Thyroid gland (tissue), 4 donors: ENCODE results near the gene CADPS.

Experiments
- POLR2A ChIP-seq, 2 donors: fragments of 450-650 bp; IDR thresholded peaks; one replicate each; pipeline ENCODE4 v1.6.1; 2017; ENCODE audit warnings: antibody characterized with exemption in 2 of 2, mild to moderate bottlenecking in 2 of 2, moderate library complexity in 1 of 2
- TF ChIP-seq, protein P1 (sequence below), 6 experiments: fragments of 200-600 bp in 3 of 6; fragments of 450-650 bp in 3 of 6; sonication (generic) in 3 of 6; IDR thresholded peaks; one replicate each; pipeline ENCODE4 v1.5.1; 2016 to 2019; ENCODE audit warnings: antibody characterized with exemption in 6 of 6, mild to moderate bottlenecking in 2 of 6, inconsistent platforms in 1 of 6, moderate library complexity in 1 of 6

DNA sequence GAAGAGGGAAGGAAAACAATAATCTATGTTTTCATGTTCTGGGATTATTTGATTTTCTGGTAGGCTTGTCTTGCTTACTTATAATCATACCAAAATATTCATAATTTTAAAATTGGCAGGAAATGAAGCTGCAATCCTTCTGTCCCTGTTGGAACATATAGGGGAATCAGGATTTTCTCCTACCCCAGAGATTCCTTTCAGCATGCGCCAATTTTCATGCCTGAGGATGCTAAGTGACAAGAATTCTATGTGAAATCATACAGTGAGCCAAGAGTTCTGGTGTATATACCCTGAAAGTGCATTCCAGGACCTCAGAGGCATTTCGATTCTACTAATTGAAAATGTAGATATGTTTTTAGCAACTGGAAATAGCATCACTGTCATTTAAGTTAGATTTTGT, 9.9 kb upstream of the CADPS start:
- TF ChIP-seq, protein P1, sequence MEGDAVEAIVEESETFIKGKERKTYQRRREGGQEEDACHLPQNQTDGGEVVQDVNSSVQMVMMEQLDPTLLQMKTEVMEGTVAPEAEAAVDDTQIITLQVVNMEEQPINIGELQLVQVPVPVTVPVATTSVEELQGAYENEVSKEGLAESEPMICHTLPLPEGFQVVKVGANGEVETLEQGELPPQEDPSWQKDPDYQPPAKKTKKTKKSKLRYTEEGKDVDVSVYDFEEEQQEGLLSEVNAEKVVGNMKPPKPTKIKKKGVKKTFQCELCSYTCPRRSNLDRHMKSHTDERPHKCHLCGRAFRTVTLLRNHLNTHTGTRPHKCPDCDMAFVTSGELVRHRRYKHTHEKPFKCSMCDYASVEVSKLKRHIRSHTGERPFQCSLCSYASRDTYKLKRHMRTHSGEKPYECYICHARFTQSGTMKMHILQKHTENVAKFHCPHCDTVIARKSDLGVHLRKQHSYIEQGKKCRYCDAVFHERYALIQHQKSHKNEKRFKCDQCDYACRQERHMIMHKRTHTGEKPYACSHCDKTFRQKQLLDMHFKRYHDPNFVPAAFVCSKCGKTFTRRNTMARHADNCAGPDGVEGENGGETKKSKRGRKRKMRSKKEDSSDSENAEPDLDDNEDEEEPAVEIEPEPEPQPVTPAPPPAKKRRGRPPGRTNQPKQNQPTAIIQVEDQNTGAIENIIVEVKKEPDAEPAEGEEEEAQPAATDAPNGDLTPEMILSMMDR (IDR thresholded peaks at IDR 0.05) = no peak
- no peak for TF ChIP-seq POLR2A (IDR thresholded peaks at IDR 0.05)
